Measurements from ENCODE around the gene ITPR2. TPM values are rescaled to one million over a fixed set of nuclear protein-coding genes. Genes with fewer than 3 reads are reported as not detected.

The ITPR2 gene
- total RNA-seq, 1 experiment from 2014 or later, result 26.0 TPM

DNA sequence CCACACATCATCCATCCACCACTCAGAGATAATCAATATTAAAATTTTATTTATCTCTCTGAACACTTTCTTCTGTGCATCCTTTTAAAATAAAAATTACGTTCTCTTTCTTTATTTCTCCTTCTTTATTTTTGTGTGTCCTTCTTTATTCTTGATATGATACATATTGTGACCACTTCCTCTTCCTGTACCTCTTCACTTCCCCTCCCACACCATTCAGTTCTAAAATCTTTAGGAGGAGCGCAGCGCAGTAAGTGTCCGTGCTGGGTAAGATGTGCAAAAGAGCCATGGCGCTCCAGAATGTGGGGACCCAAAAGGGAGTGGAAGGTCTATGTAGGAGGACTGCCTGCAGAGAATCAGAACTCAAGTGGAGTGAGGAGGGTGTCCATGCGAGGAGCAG lies 256.7 kb downstream of the ITPR2 start:
- Histone ChIP-seq H3K27me3 (ENCODE audit: insufficient read depth, low read depth) (no peaks in the 10 kb centered on the region), H3K27ac (no peak overlapping the region), H3K4me1 (replicated peaks; ENCODE audit: insufficient read depth) (no peaks in the 10 kb centered on the region), H2AFZ (no peak overlapping the region), H3K9me3 (ENCODE audit: insufficient read depth, low read depth) (no peaks in the 10 kb centered on the region), H3F3A (ENCODE audit: insufficient read depth, low read depth) (no peaks in the 10 kb centered on the region), H4K20me1 (ENCODE audit: insufficient read depth) (no peaks in the 10 kb centered on the region), H3K4me2 (no peak overlapping the region), H3K79me2 (ENCODE audit: low read depth) (no peaks in the 10 kb centered on the region), H3K9me2 (ENCODE audit: insufficient read depth) (no peaks in the 10 kb centered on the region), H3K4me3 (no peak overlapping the region), H3K36me3 (ENCODE audit: low read depth) (no peaks in the 10 kb centered on the region)
- intact Hi-C loops (cut with micrococcal nuclease; ENCODE audit: unreplicated experiment), result no loop called here
- TF ChIP-seq EZH2 (IDR thresholded peaks at IDR 0.05; ENCODE audit: low read depth), result no peak
- TF ChIP-seq, protein P1, sequence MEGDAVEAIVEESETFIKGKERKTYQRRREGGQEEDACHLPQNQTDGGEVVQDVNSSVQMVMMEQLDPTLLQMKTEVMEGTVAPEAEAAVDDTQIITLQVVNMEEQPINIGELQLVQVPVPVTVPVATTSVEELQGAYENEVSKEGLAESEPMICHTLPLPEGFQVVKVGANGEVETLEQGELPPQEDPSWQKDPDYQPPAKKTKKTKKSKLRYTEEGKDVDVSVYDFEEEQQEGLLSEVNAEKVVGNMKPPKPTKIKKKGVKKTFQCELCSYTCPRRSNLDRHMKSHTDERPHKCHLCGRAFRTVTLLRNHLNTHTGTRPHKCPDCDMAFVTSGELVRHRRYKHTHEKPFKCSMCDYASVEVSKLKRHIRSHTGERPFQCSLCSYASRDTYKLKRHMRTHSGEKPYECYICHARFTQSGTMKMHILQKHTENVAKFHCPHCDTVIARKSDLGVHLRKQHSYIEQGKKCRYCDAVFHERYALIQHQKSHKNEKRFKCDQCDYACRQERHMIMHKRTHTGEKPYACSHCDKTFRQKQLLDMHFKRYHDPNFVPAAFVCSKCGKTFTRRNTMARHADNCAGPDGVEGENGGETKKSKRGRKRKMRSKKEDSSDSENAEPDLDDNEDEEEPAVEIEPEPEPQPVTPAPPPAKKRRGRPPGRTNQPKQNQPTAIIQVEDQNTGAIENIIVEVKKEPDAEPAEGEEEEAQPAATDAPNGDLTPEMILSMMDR (conservative IDR thresholded peaks at IDR 0.05), result no peak
- no peak for DNase-seq
- BruUV-seq (replicated peaks), result no TSS peak
- CTCF ChIA-PET, result no interaction called here
- POLR2A ChIA-PET (ENCODE audit: unreplicated experiment), result no interaction called here

DNA sequence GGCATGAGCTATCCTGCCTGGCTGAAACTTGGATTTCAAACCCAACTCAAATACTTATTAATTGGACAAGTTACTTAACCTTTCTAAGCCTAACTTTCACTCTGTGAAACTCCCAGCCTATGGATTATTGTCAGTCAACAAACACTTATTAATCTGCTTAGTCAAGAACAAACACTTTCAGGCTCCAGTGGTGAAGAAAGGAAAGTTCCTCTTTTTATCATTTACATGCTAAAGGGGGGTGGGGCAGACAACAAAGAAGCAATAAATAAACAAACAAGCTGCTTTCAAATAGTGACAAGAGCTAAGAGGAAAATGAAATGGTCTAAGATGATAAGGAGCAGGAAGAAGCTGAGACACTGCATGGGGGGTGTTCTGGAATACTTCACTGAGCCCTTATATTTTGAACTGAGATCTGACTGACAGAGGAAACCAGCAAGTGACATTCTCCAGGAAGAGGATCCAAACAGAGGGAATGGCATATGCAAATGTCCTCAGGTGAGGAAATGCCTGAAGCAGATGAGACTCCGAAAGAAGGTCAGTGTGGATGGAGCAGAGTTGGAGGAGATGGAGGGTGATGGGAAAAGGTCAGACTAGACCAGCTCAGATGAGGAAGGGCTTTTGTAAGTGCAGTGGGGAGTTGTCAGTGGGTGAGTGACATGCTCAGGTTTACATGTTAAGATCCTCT lies 259.6 kb downstream of the ITPR2 start:
- ChIA-PET POLR2A (ENCODE audit: unreplicated experiment) (no interaction called here), CTCF (no interaction called here)
- Histone ChIP-seq H3K9me3 (ENCODE audit: insufficient read depth, low read depth) (no peaks in the 10 kb centered on the region), H4K20me1 (ENCODE audit: insufficient read depth) (no peaks in the 10 kb centered on the region), H3F3A (ENCODE audit: insufficient read depth, low read depth) (no peaks in the 10 kb centered on the region), H3K4me3 (no peak overlapping the region), H3K27ac (no peak overlapping the region), H3K36me3 (ENCODE audit: low read depth) (no peaks in the 10 kb centered on the region), H3K4me1 (replicated peaks; ENCODE audit: insufficient read depth) (no peaks in the 10 kb centered on the region), H3K9me2 (ENCODE audit: insufficient read depth) (no peaks in the 10 kb centered on the region), H3K79me2 (ENCODE audit: low read depth) (no peaks in the 10 kb centered on the region), H2AFZ (no peak overlapping the region), H3K27me3 (ENCODE audit: insufficient read depth, low read depth) (no peaks in the 10 kb centered on the region), H3K4me2 (no peak overlapping the region)
- TF ChIP-seq, protein P1 (conservative IDR thresholded peaks at IDR 0.05), result no peak
- TF ChIP-seq EZH2 (IDR thresholded peaks at IDR 0.05; ENCODE audit: low read depth), result no peak
- BruUV-seq (replicated peaks), result no TSS peak
- DNase-seq, result no peak
- intact Hi-C loops (cut with micrococcal nuclease; ENCODE audit: unreplicated experiment), result no loop called here

DNA sequence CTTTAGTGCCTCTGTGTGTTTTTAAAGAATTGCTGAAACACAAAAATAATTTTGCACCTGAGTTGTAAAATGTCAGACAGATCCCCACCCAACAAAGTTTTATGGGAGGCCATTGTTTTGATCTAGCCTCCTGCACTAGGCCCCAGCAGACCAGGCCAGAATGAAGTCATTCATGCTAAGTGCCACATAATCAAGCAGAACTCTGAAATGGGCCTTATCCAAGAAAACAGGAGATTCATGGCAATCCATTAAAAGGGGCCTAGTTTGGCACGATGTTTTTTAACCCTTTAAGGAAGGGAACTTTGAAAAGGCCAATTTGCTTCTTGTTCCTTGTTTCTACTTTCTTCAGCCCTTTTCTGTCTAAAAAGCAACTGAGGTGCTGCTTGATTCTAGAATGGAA lies 260.9 kb downstream of the ITPR2 start:
- ChIA-PET CTCF (no interaction called here), POLR2A (ENCODE audit: unreplicated experiment) (no interaction called here)
- no peaks in the 10 kb centered on the region for H3K9me3 ChIP-seq (ENCODE audit: insufficient read depth, low read depth)
- no peak overlapping the region for H2AFZ ChIP-seq
- H3K27ac ChIP-seq, result no peak overlapping the region
- H4K20me1 ChIP-seq (ENCODE audit: insufficient read depth), result no peaks in the 10 kb centered on the region
- intact Hi-C loops (cut with micrococcal nuclease; ENCODE audit: unreplicated experiment), result no loop called here
- BruUV-seq (replicated peaks), result no TSS peak
- no peaks in the 10 kb centered on the region for H3K36me3 ChIP-seq (ENCODE audit: low read depth)
- no peak overlapping the region for H3K4me3 ChIP-seq
- H3K27me3 ChIP-seq (ENCODE audit: insufficient read depth, low read depth), result no peaks in the 10 kb centered on the region
- DNase-seq, result no peak
- H3K4me2 ChIP-seq, result no peak overlapping the region
- no peaks in the 10 kb centered on the region for H3K79me2 ChIP-seq (ENCODE audit: low read depth)
- H3K9me2 ChIP-seq (ENCODE audit: insufficient read depth), result no peaks in the 10 kb centered on the region
- no peaks in the 10 kb centered on the region for H3K4me1 ChIP-seq (replicated peaks; ENCODE audit: insufficient read depth)
- no peaks in the 10 kb centered on the region for H3F3A ChIP-seq (ENCODE audit: insufficient read depth, low read depth)
- TF ChIP-seq, protein P1 (conservative IDR thresholded peaks at IDR 0.05), result no peak
- TF ChIP-seq EZH2 (IDR thresholded peaks at IDR 0.05; ENCODE audit: low read depth), result no peak

Data from PC-9 (cell line).